CD4-positive, alpha-beta T cell treated with Interleukin-6 at 100 ng/mL for 8 hours (primary cell): Measurements from ENCODE around the gene DNLZ.
"Not testable (repeated sequence)": the region's sequence is repeated elsewhere in the genome, so short reads cannot be mapped to it uniquely, and the experiment has no call there.

ENCODE experiments used
- DNase-seq: peaks from one replicate; pipeline ENCODE4 v3.0.0-alpha.2; 2020; ENCODE audit warnings: mixed read lengths, low spot score

Gene DNLZ

DNA sequence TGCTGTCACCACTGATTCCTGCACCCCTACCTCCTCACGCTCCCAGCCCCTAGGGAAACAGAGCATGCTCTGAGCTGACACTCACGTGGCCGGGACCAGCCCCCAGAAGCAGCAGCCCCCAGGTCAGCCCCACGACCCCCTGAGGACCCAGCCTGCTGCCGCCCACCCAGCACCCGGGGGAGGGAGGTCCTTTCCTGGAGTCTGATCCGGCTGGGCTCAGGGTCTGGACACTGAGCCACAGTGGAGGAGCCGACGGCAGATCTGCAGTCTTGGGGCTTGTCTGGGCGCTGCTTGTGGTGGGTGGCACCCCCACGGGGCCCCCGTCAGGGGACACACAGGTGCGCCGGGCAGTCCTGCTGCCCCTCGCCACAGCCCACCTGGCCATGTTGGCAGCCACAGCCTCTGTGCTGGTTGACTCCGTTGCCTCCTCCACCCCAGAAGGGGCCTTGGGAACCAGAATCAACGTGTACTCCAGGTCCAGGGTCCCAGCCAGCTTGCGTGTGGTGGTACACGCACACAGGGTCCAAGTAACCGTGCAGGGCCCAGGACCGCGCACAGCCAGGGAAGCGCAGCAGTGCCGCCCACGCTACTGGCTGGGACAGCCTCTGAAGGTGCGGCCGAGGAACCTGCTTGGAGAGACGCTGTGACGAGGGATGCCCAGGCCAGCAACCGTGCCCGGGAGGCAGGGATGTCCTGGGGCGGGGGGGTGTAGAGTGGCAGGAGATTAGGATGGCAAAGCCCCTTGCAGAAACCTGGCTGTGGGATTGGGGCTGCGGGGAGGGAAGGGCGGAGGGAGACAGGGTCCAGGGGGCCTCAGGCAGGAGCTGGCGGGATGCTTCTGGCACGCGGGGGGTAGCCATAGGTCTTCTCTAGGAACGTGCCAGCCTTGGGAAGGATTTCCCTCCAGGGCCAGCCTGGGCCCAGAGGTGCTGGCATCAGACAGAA, 3.5 kb downstream of the DNLZ start:
- DNase-seq = no peak

DNA sequence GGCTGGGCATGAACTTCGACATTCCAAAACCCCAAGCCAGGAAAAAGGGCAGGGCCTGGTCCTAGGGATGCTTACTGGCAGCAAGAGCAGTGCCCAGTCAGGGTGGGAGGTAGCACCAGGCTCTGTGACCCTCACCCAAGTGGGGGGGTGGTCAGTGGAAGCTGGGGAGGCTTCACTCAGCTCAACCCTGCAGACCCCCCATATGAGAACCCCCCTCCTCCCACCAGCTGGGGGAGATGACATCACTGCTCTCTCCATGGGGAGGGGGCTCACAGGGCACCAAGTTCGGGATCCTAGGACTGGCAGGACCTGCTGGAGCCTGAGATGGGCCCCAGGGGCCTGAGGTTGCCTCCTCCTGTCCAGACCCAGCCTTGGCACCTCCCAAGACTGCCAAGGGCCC, 4.7 kb downstream of the DNLZ start:
- no peak for DNase-seq

DNA sequence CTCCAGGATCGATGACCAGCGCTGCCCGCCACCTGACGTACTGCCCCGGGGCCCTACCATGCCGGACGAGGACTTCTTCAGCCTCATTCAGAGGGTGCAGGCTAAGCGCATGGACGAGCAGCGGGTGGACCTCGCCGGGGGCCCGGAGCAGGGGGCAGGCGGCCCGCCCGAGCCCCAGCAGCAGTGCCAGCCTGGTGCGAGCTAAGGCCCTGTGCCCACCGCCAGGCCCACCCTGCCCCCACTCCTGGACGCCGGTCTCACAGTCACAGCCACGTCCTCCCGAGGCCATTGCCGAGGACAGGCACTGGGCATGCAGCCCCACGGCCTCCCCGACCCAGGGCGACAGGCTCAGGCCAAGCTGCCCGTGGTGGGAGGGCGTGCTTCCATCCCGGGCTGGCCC, 5.5 kb downstream of the DNLZ start:
- no peak for DNase-seq

DNA sequence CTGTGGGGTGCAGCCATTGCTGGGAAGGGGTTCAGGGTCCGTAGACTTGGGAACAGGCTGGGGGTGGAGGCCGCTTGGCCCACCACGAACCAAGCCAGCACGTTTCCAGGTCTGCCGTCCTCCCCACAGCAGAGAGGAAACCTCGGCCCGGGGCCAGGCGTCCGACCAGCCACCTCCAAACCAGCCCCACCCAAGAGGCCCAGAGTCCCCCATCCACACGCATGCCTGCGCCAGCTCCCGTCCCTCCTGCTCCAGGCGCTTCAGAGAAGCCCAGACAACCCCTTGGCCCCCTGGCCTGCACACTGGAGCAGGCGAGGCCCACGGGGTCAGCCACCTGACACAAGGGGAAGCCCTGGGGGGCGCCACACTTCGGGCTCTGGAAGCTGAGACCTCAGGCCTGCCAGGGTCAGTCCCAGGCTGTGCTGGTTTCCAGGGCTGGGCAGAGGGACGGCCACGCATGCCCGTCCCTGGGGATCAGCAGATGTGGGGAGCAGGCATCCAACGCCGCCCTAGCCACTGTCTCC, 6.3 kb downstream of the DNLZ start:
- no peak for DNase-seq

DNA sequence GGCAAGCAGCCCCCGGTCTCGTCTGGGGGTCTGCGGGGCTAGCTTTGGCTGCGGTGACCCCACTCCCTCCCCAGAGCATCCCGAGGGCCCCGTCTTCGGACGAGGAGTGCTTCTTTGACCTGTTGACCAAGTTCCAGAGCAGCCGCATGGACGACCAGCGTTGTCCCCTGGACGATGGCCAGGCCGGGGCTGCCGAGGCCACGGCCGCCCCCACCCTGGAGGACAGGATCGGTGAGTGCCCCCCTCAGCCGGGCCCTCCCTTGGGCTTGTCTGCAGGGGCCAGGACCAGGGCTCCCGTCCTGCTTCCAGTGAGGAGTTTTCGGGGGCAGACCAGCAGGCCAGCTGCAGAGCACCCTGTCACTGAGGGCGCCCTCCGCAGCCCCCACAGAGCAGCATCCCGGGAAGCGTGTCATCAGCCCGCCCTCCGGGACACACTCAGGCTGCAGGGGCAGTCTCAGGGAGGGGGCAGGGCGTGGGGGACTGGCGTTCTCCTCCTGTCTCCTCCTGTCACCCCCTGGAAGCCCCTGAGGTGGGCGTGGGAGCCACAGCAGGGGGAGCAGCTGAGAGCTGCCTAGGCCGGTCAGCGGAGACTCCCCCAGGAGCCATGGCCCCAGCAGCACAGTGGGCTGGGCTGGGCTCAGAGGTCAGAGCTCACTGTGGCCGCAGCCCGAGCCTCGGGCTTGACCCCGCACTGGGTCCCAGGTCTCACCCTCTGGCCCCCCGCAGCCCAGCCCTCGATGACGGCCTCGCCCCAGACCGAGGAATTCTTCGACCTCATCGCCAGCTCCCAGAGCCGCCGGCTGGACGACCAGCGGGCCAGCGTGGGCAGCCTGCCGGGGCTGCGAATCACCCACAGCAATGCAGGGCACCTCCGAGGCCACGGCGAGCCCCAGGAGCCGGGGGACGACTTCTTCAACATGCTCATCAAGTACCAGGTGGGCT, 7.7 kb downstream of the DNLZ start:
- DNase-seq = no peak

DNA sequence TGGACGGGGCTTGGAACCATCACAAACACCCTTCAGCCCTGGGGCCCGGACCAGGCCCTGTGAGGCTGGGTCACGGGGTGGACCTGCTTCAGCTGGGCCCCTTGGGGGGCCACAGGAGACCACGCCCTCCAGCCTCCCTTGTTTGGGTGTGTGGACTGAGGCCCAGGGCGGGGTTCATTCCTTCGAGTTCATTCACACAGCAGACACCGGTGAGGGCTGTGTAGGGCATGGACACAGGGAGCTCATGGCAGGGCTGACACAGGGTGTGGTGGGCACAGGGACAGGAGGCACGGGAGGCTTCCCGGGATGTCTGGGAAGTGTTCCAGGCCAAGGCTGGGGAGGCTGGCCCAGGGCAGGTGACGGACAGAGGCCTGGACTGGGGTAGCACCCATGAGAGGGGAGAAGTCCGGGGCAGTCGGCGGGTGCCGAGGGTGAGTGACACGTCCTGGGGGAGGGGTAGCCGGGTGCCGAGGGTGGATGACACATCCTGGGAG, 8.9 kb downstream of the DNLZ start:
- no peak for DNase-seq

DNA sequence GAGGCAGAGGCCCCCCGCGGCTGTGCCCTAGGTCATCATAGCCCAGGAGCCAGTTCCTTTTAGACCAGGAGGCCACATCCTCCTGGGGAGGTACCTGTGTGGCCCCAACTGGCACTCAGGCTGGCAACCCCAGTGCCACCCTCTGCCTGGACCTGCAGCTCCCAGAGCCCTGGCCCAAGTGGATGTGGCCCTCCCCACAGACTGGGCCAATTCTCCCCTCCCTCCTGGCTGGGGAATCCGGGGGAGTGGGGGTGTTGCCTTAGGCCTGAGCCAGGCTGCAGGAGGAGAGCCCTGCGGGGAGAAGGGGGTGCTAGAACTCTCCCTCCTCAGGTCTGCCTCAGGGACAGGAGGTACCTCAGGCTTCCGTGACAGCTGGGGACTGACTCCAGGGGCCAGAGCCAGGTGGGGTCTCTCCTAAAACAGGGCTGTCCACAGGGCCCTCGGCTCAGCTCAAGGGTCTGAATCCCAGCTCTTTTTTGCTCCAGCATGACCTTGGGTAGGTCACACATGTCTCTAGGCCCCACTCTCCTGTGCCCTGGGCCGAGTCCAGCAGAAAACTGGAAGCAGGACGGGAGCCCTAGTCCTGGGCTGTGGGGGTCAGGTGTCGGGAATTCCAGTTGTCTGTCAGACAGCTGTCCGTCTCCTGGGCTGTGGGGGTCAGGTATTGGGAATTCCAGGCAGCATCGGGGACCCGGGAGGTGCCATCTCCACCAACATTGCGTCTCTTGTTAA, 9.6 kb downstream of the DNLZ start:
- DNase-seq = no peak

DNA sequence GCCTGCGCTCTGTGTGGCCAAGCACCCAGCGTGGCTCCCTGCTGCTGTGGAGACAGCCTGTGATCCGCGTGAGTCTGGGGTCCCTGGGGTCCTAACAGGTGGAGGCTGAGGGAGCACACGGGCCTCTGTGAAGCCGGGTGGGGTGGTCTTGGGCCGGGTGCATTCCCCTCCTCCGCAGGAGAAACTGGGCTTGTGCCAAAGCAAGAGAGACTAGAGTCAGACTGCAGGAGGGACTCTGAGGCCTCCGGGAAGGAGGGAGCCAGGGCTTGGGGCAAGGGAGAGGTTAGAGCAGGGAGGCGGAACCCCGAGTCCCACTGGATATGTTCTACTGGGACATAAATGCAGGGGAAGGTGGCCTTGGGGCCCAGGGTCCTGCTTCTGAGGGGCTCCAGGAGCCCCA, 10.5 kb downstream of the DNLZ start:
- no peak for DNase-seq

DNA sequence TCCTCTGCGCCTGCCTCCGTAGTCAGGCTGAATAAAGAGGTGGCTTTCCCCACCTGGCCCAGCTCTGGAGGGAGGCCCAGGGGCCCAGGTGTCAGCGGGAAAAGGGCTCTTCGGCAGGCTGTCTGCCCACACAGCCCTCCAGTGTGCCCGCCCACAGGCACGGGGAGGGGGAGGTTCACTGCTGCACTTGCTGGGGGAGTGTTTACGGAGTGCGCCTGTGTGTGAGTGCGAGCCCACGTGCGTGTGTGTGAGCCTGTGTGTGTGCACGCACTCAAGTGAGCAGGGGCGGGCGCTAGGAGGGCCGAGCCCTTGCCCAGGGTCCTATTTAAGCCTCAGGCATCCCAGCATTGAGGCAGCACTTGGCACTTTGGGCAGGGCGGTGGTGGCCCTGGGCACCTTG, 10.9 kb downstream of the DNLZ start:
- DNase-seq = no peak

DNA sequence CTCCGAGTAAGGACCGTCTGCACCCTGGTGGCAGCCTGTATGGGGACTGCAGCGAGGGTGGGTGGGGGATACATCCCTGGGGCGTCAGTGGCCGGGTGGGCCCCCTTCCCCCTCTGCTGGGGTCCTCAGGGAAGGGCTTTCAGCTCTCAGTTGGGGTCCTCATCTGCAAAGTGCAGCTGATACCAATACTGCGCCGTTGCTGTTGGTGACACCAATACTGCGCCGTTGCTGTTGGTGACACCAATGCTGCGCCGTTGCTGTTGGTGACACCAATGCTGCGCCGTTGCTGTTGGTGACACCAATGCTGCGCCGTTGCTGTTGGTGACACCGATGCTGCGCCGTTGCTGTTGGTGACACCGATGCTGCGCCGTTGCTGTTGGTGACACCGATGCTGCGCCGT, 11.7 kb downstream of the DNLZ start:
- not testable (repeated sequence) for DNase-seq

DNA sequence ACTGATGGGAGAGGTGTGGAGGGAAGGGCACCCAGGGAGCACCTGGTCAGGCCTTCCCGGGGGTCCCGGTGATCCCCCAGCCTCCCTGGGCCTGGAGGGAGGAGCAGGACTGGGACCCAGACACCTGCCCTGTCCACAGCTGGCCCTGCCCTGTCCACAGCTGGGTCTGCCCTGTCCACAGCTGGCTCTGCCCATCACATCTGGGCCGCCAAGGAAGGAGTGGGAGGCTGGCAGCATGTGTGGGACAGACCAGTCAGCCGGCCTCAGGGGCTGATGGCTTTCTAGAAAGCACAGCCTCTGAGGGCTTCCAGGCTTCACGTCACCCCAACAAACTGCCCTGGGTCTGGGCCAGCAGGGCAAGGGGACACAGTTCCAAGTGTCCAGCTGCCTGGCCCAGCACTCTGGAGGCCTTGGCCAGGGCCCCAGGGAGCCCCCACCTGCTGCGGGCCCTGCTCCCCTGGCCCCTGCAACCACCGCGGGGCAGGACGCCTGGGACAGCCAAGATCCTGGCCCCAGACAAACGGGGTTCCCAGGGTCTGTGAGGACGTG, 12.2 kb downstream of the DNLZ start:
- no peak for DNase-seq

DNA sequence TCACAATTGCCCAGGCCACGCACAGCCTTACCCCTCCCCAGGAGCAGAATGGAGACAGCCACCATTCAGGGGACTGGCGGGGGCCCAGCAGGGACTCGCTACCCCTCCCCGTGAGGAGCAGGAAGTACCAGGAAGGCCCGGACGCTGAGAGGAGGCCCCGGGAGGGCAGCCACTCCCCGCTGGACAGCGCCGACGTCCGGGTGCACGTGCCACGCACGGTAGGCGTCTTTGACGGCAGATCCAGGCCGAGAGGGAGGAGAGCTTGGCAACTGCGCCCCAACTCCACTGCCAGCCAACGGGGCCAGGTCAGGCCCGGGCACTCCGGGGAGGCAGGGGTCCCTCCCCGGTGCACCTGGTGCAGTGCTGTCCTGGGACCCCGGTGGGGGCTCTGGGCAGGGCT, 14.0 kb downstream of the DNLZ start:
- no peak for DNase-seq

DNA sequence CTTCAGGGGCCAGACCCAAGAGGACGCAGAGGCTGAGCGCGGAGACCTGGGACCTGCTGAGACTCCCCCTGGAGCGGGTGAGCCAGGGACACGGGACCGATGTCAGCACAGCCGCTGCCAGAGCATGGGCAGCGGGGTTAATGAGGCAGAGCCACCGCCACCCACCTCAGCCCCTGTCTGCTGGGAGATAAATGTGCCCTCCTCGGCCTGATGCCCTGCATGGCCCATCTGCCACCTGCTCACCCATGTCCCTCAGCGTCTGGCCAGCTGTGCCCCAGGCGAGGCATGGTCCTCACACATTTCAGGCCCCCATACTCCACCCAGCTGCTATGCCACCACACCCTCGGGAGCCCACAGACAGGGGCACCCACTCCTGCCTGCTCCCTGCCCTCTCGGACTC, 14.9 kb downstream of the DNLZ start:
- no peak for DNase-seq

DNA sequence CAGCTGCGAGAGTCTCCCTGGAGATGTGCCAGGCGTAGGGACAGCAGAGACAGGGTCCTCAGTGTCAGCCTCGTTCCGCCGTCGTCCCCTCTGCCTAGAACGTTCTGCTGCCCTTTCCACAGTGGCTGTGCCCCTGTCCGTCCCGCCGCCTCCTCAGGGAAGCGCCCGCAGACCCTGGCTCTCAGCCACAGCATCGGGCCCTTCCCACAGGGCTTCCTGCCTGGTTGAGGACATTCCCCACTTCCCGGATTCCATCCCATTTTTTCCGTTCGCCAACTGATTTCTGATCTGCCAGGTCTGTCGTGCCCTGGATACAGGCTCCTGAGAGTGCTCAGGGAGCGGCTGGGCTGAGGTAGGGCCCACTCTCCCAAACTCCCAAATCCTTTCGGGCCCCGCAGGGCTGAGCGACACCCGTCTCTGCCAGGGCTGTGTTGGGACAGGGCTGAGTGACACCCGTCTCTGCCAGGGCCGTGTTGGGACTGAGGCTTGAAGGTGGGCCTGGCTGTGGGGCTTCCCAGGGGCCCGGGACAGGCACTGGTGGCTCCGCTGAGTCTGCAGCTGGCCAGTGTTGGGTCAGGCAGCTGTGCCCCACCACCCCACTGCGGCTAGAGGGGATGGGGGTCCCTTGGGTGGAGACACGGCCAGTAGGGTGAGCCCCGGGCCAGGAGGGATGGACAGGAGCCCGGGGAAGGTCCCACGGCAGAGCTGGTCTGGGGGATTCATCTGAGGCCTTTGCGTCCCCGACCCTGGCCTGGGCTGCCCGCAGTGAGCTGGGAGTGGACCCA, 15.9 kb downstream of the DNLZ start:
- no peak for DNase-seq

DNA sequence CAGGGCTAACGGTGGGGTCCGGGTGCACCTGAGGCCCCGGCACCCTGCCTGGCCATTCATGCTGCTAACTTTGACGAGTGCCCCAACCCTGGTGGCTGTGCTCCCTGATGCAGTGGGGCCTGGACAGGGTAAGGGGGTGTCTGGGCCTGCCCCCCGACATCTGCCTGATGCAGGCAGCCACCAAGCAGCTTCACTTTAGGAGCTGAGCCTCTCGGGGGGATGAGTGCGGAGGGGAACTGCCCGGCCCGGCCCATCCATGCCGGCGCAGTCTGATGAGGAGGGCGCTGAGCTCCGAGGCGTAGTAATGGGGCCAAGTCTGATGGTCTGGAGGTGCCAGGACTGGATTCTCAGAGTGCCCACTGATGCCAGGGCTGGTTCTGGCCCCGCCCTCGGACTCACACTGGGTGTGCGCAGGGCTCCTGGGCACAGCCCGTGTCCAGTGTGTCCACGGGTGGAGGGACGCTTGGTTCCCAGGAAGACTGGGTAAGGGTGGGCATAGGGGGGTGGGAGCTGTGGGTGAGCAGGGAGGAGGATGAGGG, 16.5 kb downstream of the DNLZ start:
- no peak for DNase-seq

DNA sequence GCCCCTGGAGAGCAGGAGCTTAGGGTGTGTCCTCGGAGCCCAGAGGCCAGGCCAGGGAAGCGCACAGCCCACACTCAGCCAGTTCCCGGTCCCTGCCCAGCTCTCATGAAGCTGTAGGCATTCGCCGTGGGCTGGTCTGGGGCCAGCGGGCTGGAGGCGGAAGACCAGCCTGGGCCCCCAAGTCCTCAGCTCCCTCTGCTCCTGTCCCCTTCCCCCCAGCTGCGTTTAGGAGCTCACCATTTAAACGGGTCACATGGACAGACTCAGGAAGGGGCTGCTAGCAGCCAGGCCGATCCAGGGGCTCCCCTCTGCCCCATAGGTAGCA, 17.4 kb downstream of the DNLZ start:
- no peak for DNase-seq

DNA sequence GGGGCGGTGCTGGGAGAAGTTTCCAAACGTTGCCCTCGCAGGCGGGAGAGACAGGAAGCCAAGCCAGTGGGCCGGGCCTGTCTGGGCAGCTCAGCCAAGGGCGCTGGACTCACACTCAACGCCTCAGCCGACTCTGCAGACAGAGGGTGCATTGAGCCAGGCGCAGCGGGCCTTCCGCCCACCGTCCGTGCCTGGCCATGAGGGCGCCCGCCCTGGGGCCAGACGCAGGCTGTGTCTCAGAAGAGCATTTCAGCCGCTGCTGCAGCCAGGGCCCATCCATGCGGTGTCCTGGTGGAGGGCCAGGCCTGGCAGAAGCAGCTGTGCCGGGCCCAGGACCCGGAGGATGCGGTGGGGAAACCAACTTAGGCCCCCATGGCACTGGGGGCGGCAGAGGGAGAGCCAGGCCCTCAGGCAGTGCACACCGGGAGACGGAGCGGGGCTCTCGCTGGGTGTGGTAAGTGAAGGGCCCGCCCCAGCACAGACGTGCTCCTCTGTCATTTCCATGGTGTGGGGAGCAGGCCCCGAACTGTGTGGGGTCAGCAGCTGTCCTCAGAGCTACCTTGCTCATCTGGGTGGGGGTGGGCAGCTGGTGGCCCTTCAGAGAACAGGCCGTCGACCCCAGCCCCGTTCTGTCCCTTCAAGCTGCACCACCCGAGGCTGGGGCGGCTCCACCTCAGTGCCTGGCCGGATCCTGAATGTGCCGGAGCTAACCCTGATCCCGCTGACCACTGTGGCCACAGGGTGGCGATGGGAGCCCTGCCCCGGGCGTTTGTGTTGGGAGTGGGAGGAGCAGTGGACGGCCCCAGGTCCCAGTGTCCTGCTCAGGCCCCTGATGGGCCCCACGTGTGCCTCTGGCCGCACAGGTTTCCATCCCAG, 18.0 kb downstream of the DNLZ start:
- no peak for DNase-seq

DNA sequence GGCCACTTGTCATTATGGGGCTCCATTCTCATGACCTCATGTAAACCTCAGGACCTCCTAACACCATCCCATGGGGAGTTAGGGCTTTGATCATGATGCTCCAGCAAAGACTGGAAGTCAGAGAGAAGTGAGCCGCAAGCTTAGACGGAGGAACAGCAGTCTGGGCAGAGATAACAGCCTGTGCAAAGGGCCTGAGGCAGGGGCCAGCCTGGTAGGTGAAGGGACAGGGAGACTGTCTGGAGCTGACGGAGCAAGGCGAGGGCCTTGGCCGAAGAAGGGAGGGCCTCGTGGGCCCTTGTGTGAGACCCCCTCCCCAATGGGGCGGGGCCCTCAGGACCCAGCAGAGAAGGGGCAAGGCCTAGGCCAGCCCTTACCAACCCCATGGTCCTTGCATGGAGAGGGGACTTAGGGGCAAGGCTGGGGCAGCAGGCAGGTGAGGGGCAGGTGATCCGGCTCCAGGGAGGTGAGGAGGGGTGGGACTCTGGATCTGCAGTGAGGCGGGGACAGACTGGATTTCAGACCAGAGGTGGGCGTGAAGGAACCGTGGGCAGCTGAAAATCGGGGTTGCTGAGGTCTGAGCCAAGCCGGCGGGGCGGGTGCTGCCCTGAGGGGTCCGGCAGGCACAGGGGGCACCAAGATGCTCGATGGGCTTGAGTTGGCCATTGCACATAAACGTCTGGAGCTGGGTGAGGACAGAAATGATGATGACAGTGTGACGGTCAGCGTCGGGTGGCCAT, 18.8 kb downstream of the DNLZ start:
- DNase-seq = no peak

DNA sequence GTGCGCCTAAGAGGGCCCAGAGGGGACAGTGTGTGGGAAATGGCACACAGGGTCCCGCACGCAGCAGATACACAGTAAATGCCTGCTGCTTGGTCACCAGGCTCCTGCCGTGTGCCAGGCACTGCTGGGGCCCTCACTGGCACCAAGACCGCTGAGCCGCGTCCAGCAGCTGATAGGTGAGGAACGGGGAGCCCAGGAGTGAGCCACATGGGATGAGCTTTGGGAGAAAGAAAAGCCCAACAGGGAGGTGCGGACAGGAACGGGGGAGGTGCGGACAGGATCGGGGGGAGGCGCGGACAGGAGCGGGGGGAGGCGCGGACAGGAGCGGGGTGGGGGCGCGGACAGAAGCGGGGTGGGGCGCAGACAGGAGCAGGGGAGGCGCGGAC, 19.7 kb downstream of the DNLZ start:
- no peak for DNase-seq
